HCT116 (cell line): Measurements from ENCODE around the gene CAPNS1.

Source experiments
- ATF3 ChIP-seq: IDR thresholded peaks from 2 replicates; pipeline ENCODE4 v1.6.1; 2012
- CEBPB ChIP-seq: IDR thresholded peaks from 2 replicates; pipeline ENCODE4 v1.6.1; 2012; ENCODE audit warnings: low read depth
- CTCF ChIP-seq, 3 experiments: fragments of 200-600 bp in 1 of 3; sonication (generic) in 1 of 3; IDR thresholded peaks in 2 of 3; conservative IDR thresholded peaks in 1 of 3; 2 replicates each; pipeline ENCODE4 v1.5.1; 2012 to 2017; ENCODE audit warnings: low read depth in 2 of 3, low read length in 2 of 3, antibody characterized with exemption in 1 of 3, borderline replicate concordance in 1 of 3, control low read depth in 1 of 3, mild to moderate bottlenecking in 1 of 3, mixed read lengths in 1 of 3, mixed run types in 1 of 3, moderate library complexity in 1 of 3; ENCODE audit not compliant: insufficient read depth in 1 of 3
- EGR1 ChIP-seq: IDR thresholded peaks from 2 replicates; pipeline ENCODE4 v1.6.1; 2012; ENCODE audit warnings: low read depth
- EZH2 ChIP-seq: fragments of 200-600 bp; sonication (generic); IDR thresholded peaks from 2 replicates; pipeline ENCODE4 v1.6.1; 2017; ENCODE audit warnings: antibody characterized with exemption, mixed run types
- EZH2phosphoT487 ChIP-seq: fragments of 200-600 bp; IDR thresholded peaks from 2 replicates; pipeline ENCODE4 v1.6.1; 2018; ENCODE audit warnings: antibody characterized with exemption, borderline replicate concordance
- FOSL1 ChIP-seq: IDR thresholded peaks from 2 replicates; pipeline ENCODE4 v1.6.1; 2012; ENCODE audit warnings: low read depth
- JUND ChIP-seq: IDR thresholded peaks from 2 replicates; pipeline ENCODE4 v1.6.1; 2012
- POLR2A ChIP-seq: IDR thresholded peaks from 2 replicates; pipeline ENCODE4 v1.7.0; 2011; ENCODE audit warnings: borderline replicate concordance; ENCODE audit not compliant: insufficient read depth, insufficient read length; ENCODE audit errors: extremely low read depth
- POLR2AphosphoS5 ChIP-seq: IDR thresholded peaks from 2 replicates; pipeline ENCODE4 v1.6.1; 2011; ENCODE audit warnings: mild to moderate bottlenecking, low read depth, low read length, moderate library complexity
- SRF ChIP-seq: IDR thresholded peaks from 2 replicates; pipeline ENCODE4 v1.6.1; 2012; ENCODE audit warnings: low read depth
- ZBTB33 ChIP-seq: IDR thresholded peaks from 2 replicates; pipeline ENCODE4 v1.6.1; 2011; ENCODE audit warnings: mild to moderate bottlenecking, low read length, moderate library complexity; ENCODE audit not compliant: insufficient replicate concordance; ENCODE audit errors: extremely low read depth
- ZNF274 ChIP-seq: fragments of 200-500 bp; sonication (Bioruptor generic); IDR thresholded peaks from 2 replicates; pipeline ENCODE4 v1.6.1; 2014; ENCODE audit warnings: mild to moderate bottlenecking, low read depth, low read length, inconsistent platforms

GRCh38 chr19:36093687-36094086 is 46.2 kb upstream of the CAPNS1 start:
- TF ChIP-seq POLR2A (no peak), CTCF (IDR thresholded peaks at IDR 0.05 in 2 of 3, conservative IDR thresholded peaks at IDR 0.05 in 1 of 3; ENCODE audit: borderline replicate concordance in 1 of 3, insufficient read depth in 1 of 3, low read depth in 2 of 3, low read length in 2 of 3) (no peak), EZH2 (no peak), EZH2phosphoT487 (no peak), JUND (no peak), ZNF274 (no peak), CEBPB (no peak), POLR2AphosphoS5 (no peak), FOSL1 (no peak), SRF (no peak), EGR1 (no peak), ATF3 (no peak), ZBTB33 (no peak)
